Hepatocyte (in vitro differentiated cells): ENCODE results near the gene DGKI.

Source experiments
- CTCF ChIP-seq: fragments of 200-600 bp; sonication (generic); IDR thresholded peaks from 2 replicates; pipeline ENCODE4 v1.5.1; 2016; ENCODE audit warnings: antibody characterized with exemption, mild to moderate bottlenecking; ENCODE audit not compliant: poor library complexity
- EZH2 ChIP-seq: fragments of 200-600 bp; sonication (generic); IDR thresholded peaks from 2 replicates; pipeline ENCODE4 v1.6.1; 2016; ENCODE audit warnings: antibody characterized with exemption, mild to moderate bottlenecking, borderline replicate concordance
- EZH2phosphoT487 ChIP-seq: fragments of 200-600 bp; sonication (generic); IDR thresholded peaks from one replicate; pipeline ENCODE4 v1.6.1; 2018; ENCODE audit warnings: antibody characterized with exemption, mild to moderate bottlenecking, low read depth, moderate library complexity; ENCODE audit not compliant: unreplicated experiment, severe bottlenecking

GRCh38 chr7:137692399-137692798, 154.4 kb downstream of the DGKI start:
- TF ChIP-seq CTCF (no peak), EZH2 (no peak), EZH2phosphoT487 (no peak)
